SK-N-SH (cell line): ENCODE measurements around the gene OGA. TPM values are rescaled to one million over a fixed set of nuclear protein-coding genes. Genes with fewer than 3 reads are reported as not detected.

Experiments used
- CTCF ChIA-PET: fragments of 300-600, 350-600 bp; formaldehyde crosslinking; extraction: SDS; loops from one replicate; lab custom pipeline; 2021; lab: Yijun Ruan, JAX
- POLR2A ChIA-PET: fragments of 350-600 bp; sonication (Branson Sonifier 250); formaldehyde crosslinking; extraction: SDS; loops from one replicate; lab custom pipeline; 2020; ENCODE audit warnings: antibody characterized with exemption, inconsistent platforms; lab: Yijun Ruan, JAX
- DNase-seq: peaks from one replicate; pipeline ENCODE4 v3.0.0; 2012
- H2AFZ ChIP-seq: fragments of 200-600 bp; sonication (generic); 2 replicates; pipeline ENCODE4 v1.8.1; 2016; ENCODE audit warnings: antibody characterized with exemption, mild to moderate bottlenecking, low read depth
- H3F3A ChIP-seq: fragments of 200-600 bp; sonication (generic); replicated peaks from 2 replicates; pipeline ENCODE3; 2016; ENCODE audit warnings: antibody characterized with exemption, mild to moderate bottlenecking; ENCODE audit not compliant: insufficient read depth
- H3K27ac ChIP-seq, 2 experiments: fragments of 200-500 bp in 1 of 2; fragments of 200-600 bp in 1 of 2; sonication (Bioruptor generic) in 1 of 2; sonication (generic), shearing (Covaris generic) in 1 of 2; 2 replicates each; pipeline versions ENCODE4 v1.5.1 to v1.6.1; 2014 to 2016; ENCODE audit warnings: low read depth in 2 of 2, inconsistent platforms in 1 of 2, low read length in 1 of 2, mild to moderate bottlenecking in 1 of 2, mixed read lengths in 1 of 2
- H3K27me3 ChIP-seq: fragments of 200-600 bp; sonication (generic), shearing (Covaris generic); 2 replicates; pipeline ENCODE4 v1.6.1; 2016; ENCODE audit warnings: mixed run types; ENCODE audit not compliant: insufficient read depth
- H3K36me3 ChIP-seq, 2 experiments: fragments of 200-500 bp in 1 of 2; fragments of 200-600 bp in 1 of 2; sonication (Bioruptor generic) in 1 of 2; sonication (generic) in 1 of 2; replicated peaks in 1 of 2; 2 replicates each; pipeline versions ENCODE3 to v1.5.1; 2014 to 2016; ENCODE audit warnings: low read length in 1 of 2, mild to moderate bottlenecking in 1 of 2; ENCODE audit not compliant: insufficient read depth in 2 of 2, control insufficient read depth in 1 of 2
- H3K4me1 ChIP-seq, 2 experiments: fragments of 200-500 bp in 1 of 2; fragments of 200-600 bp in 1 of 2; sonication (Bioruptor generic) in 1 of 2; sonication (generic), shearing (Covaris generic) in 1 of 2; 2 replicates each; pipeline versions ENCODE4 v1.5.1 to v1.6.1; 2014 to 2016; ENCODE audit warnings: low read depth in 1 of 2, low read length in 1 of 2, mixed run types in 1 of 2; ENCODE audit not compliant: insufficient read depth in 2 of 2, control insufficient read depth in 1 of 2
- H3K4me2 ChIP-seq: fragments of 200-600 bp; sonication (generic), shearing (Covaris generic); 2 replicates; pipeline ENCODE4 v1.6.1; 2017; ENCODE audit warnings: mixed run types
- H3K4me3 ChIP-seq, 2 experiments: fragments of 200-500 bp in 1 of 2; fragments of 200-600 bp in 1 of 2; sonication (Bioruptor generic) in 1 of 2; sonication (generic), shearing (Covaris generic) in 1 of 2; 2 replicates each; pipeline versions ENCODE4 v1.5.1 to v1.8.1; 2014 to 2016; ENCODE audit warnings: low read depth in 2 of 2, inconsistent platforms in 1 of 2, low read length in 1 of 2, mild to moderate bottlenecking in 1 of 2, mixed read lengths in 1 of 2, moderate library complexity in 1 of 2
- H3K79me2 ChIP-seq: fragments of 200-600 bp; sonication (generic); 2 replicates; pipeline ENCODE4 v1.8.1; 2017; ENCODE audit warnings: mild to moderate bottlenecking; ENCODE audit not compliant: insufficient read depth
- H3K9ac ChIP-seq: fragments of 200-600 bp; sonication (generic); 2 replicates; pipeline ENCODE4 v1.6.1; 2017; ENCODE audit warnings: mixed run types
- H3K9me2 ChIP-seq: fragments of 200-600 bp; sonication (generic); 2 replicates; pipeline ENCODE4 v1.6.1; 2017; ENCODE audit warnings: mixed run types
- H3K9me3 ChIP-seq: fragments of 200-600 bp; sonication (generic); 2 replicates; pipeline ENCODE4 v1.6.1; 2017; ENCODE audit warnings: mixed run types, mild to moderate bottlenecking, moderate library complexity
- H4K20me1 ChIP-seq: fragments of 200-600 bp; sonication (generic); 2 replicates; pipeline ENCODE4 v1.6.1; 2017; ENCODE audit warnings: mild to moderate bottlenecking, mixed run types; ENCODE audit not compliant: insufficient read depth
- CTCF ChIP-seq: fragments of 200-600 bp; sonication (generic); IDR thresholded peaks from 2 replicates; pipeline ENCODE4 v1.6.1; 2017; ENCODE audit warnings: antibody characterized with exemption, mild to moderate bottlenecking, moderate library complexity
- EP300 ChIP-seq, 2 experiments: IDR thresholded peaks; 2 replicates each; pipeline versions ENCODE4 v1.4.0 to v1.6.1; 2012; ENCODE audit warnings: borderline replicate concordance in 1 of 2, low read depth in 1 of 2, low read length in 1 of 2
- FOXJ3 ChIP-seq: sonication (generic); formaldehyde crosslinking; IDR thresholded peaks from 2 replicates; pipeline ENCODE4 v1.5.1; 2020; ENCODE audit warnings: mild to moderate bottlenecking, missing genetic modification reagents
- GABPA ChIP-seq: IDR thresholded peaks from 2 replicates; pipeline ENCODE4 v1.4.0; 2012; ENCODE audit warnings: low read depth, mild to moderate bottlenecking
- IRF3 ChIP-seq: fragments of 150-350 bp; IDR thresholded peaks from 2 replicates; pipeline ENCODE4 v1.6.1; 2016; ENCODE audit warnings: mild to moderate bottlenecking, low read depth, low read length
- MAX ChIP-seq: IDR thresholded peaks from 2 replicates; pipeline ENCODE4 v1.4.0; 2012; ENCODE audit warnings: low read depth
- PBX3 ChIP-seq: IDR thresholded peaks from 2 replicates; pipeline ENCODE4; 2012
- POLR2AphosphoS5 ChIP-seq: IDR thresholded peaks from 2 replicates; pipeline ENCODE4 v1.6.1; 2012; ENCODE audit warnings: low read depth, low read length
- RFX5 ChIP-seq: IDR thresholded peaks from 2 replicates; pipeline ENCODE4 v1.6.1; 2012; ENCODE audit warnings: mild to moderate bottlenecking, improper control_type of control experiment, low read length
- SMC3 ChIP-seq: IDR thresholded peaks from 2 replicates; pipeline ENCODE4 v1.6.1; 2012; ENCODE audit warnings: low read depth, low read length, improper control_type of control experiment
- USF2 ChIP-seq: fragments of 150-350 bp; IDR thresholded peaks from 2 replicates; pipeline ENCODE4 v1.6.1; 2017; ENCODE audit warnings: antibody characterized with exemption, low read length, low read depth, borderline replicate concordance
- YY1 ChIP-seq: IDR thresholded peaks from 2 replicates; pipeline ENCODE4 v1.4.0; 2012; ENCODE audit warnings: low read depth, mild to moderate bottlenecking
- WGBS: methylation state at CpG from one replicate; pipeline ENCODE4 v1.1.6; 2017; ENCODE audit warnings: low lambda C conversion rate; 5-methylcytosine and 5-hydroxymethylcytosine counted together
- polyA plus RNA-seq, 3 experiments: library from polyadenylated mRNA; depleted of rRNA; stranded (reverse); fragments of >200 nt; gene quantifications; 2 replicates each; pipeline ENCODE4 v1.2.3, GENCODE V29; 2012

OGA gene
- polyA plus RNA-seq, 1 of the 3 experiments (the other 2 are of a cell fraction): 24.8 TPM

- CTCF ChIA-PET: interaction anchor here (1.1 to 3.2 kb wide), 7 partner anchors 9 to 554 kb away, joined by 3 to 14 read pairs (median 3); no protein-coding TSS in a partner anchor
- H3K79me2 ChIP-seq: no peaks in the 10 kb centered on the region
- TF ChIP-seq CTCF: no peak
- TF ChIP-seq IRF3: no peak
- TF ChIP-seq PBX3: no peak
- TF ChIP-seq POLR2AphosphoS5: no peak
- no peak for TF ChIP-seq GABPA
- no peak for TF ChIP-seq RFX5
- no peak for TF ChIP-seq MAX
- TF ChIP-seq SMC3: no peak
- no peak for TF ChIP-seq USF2
- TF ChIP-seq YY1: no peak
- TF ChIP-seq EP300 (IDR thresholded peaks at IDR 0.05; ENCODE audit: borderline replicate concordance in 1 of 2, low read depth in 1 of 2, low read length in 1 of 2): no peak
- no peak for TF ChIP-seq FOXJ3 (CRISPR knock-in tag)
- TF ChIP-seq, all 33 proteins: peak for 0
- Histone ChIP-seq H4K20me1 (no peaks in the 10 kb centered on the region), H3K27ac (no peak overlapping the region), H2AFZ (no peak overlapping the region), H3K27me3 (peaks cover 6% of the 10 kb centered on the region; the same call in 1 of the 2 replicates), H3K4me3 (no peak overlapping the region), H3K9me2 (no peaks in the 10 kb centered on the region), H3K36me3 (no peaks in the 10 kb centered on the region), H3K4me1 (no peaks in the 10 kb centered on the region), H3K4me2 (no peak overlapping the region), H3K9ac (no peak overlapping the region), H3K9me3 (no peaks in the 10 kb centered on the region), H3F3A (no peaks in the 10 kb centered on the region)
- POLR2A ChIA-PET: interaction anchor here (1.5 kb wide), 1 partner anchor 50 kb away, joined by 4 read pairs; the partner anchor contains the start of gene OGA
- peak; percentile 6 for DNase-seq
- WGBS: 70% methylated on average over 11 of the region's 14 CpGs
These were observed 50.1 kb downstream of the OGA start for GRCh38 chr10:101767966-101768790.
